ENCODE data around the gene VOPP1.

VOPP1 gene

DNA sequence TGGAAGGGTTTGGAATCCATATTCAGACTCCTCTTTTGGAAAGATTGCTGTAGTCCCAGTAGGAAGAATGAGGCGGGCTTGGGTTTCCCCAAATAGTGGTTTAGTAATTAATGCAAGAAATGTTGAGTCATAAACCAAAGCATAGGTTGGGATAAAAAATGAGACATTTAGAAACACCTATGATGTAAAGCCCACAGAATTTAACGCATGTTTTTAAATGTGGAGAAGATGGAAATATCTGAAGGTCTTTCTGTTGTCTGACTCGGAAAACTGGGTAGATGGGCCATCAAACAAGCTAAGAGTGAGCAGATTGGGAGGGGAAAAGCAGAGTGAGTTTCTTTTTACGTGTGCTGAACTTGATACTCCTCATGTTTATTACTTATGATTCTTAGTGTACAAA lies 145.0 kb downstream of the VOPP1 start:
- no peak for DNase-seq

GRCh38 chr7:55426676-55427075 lies 145.6 kb downstream of the VOPP1 start:
- no peak for DNase-seq

GRCh38 chr7:55425141-55425752 lies 147.1 kb downstream of the VOPP1 start:
- DNase-seq: no peak

- no peak for DNase-seq
These were observed 148.4 kb downstream of the VOPP1 start for GRCh38 chr7:55423891-55424290.

DNA sequence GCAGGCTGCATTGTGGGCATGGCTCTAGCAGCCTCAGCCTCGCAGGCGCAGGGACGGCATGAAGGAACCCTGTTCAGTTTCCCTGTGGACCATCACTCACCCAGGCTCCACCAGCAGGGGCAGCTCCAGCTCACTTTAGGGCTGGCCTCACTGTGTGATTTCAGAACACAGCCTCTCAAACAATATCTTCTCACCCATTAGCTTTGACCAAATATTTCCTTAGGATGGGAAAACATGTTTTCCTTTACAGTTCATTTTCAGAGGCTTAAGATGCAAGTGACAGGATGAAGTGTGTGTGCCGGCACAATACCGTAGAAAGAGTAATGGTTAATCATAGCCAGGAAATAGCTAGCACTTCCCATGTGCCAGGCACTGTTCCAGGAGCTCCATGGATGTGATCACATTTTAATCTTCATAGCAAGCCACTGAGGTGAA lies 149.0 kb downstream of the VOPP1 start:
- DNase-seq: no peak
